BJ (cell line): Measurements from ENCODE around the gene ADM5. TPM values are rescaled to one million over a fixed set of nuclear protein-coding genes. Genes with fewer than 3 reads are reported as not detected.

ENCODE experiments used
- CTCF ChIA-PET: fragments of 350-600 bp; formaldehyde crosslinking; extraction: SDS; loops from one replicate; lab custom pipeline; 2021; ENCODE audit warnings: antibody characterized with exemption, inconsistent platforms; lab: Yijun Ruan, JAX
- POLR2A ChIA-PET: fragments of 300-600 bp; sonication (Branson Sonifier 250); formaldehyde crosslinking; extraction: SDS; loops from one replicate; lab custom pipeline; 2021; ENCODE audit warnings: antibody characterized with exemption; lab: Charles Lee
- DNase-seq: peaks from one replicate; pipeline ENCODE4 v3.0.0-alpha.2; 2011; ENCODE audit warnings: low read depth
- H3K27me3 ChIP-seq: 2 replicates; pipeline ENCODE4 v1.6.0; 2011; ENCODE audit warnings: low read length; ENCODE audit not compliant: control insufficient read depth, insufficient read depth
- H3K36me3 ChIP-seq: 2 replicates; pipeline ENCODE4 v1.5.1; 2011; ENCODE audit warnings: low read length; ENCODE audit not compliant: control insufficient read depth, insufficient read depth
- H3K4me3 ChIP-seq: 2 replicates; pipeline ENCODE4 v1.5.1; 2011; ENCODE audit warnings: low read depth, mild to moderate bottlenecking, control low read depth, low read length
- CTCF ChIP-seq: IDR thresholded peaks from 2 replicates; pipeline ENCODE4 v1.5.1; 2011; ENCODE audit warnings: low read depth, mild to moderate bottlenecking, control low read depth, inconsistent platforms, low read length, moderate library complexity; ENCODE audit not compliant: insufficient read depth
- polyA plus RNA-seq: library from polyadenylated mRNA; depleted of rRNA; stranded (reverse); fragments of >200 nt; gene quantifications from 2 replicates; pipeline ENCODE4 v1.2.3, GENCODE V29; 2011

ADM5 gene
- polyA plus RNA-seq, 1 experiment, result 0.39 TPM

GRCh38 chr19:49680421-49681351 lies 8.7 kb upstream of the ADM5 start:
- DNase-seq, result no peak
- peak; percentile 100 for TF ChIP-seq CTCF
- POLR2A ChIA-PET, result no interaction called here
- Histone ChIP-seq H3K4me3 (no peak overlapping the region), H3K36me3 (peaks cover 22% of the 10 kb centered on the region), H3K27me3 (no peaks in the 10 kb centered on the region)
- CTCF ChIA-PET, result interaction anchor here (0.6 to 5.0 kb wide), 16 partner anchors 9 to 192 kb away, joined by 3 to 41 read pairs (median 4); partner anchors contain the start of genes ADM5, CPT1C, FUZ and RRAS

GRCh38 chr19:49681830-49682229 lies 7.6 kb upstream of the ADM5 start:
- POLR2A ChIA-PET, result no interaction called here
- CTCF ChIA-PET, result interaction anchor here (1.1 to 5.0 kb wide), 6 partner anchors 7 to 193 kb away, joined by 3 to 41 read pairs (median 5); partner anchors contain the start of genes ADM5 and CPT1C
- peaks cover 30% of the 10 kb centered on the region for H3K36me3 ChIP-seq
- no peak for DNase-seq
- no peak overlapping the region for H3K4me3 ChIP-seq
- no peak for TF ChIP-seq CTCF
- H3K27me3 ChIP-seq, result no peaks in the 10 kb centered on the region

GRCh38 chr19:49682274-49682673 lies 7.1 kb upstream of the ADM5 start:
- DNase-seq, result no peak
- Histone ChIP-seq H3K36me3 (peaks cover 30% of the 10 kb centered on the region), H3K27me3 (no peaks in the 10 kb centered on the region), H3K4me3 (no peak overlapping the region)
- ChIA-PET POLR2A (no interaction called here), CTCF (interaction anchor here (5.0 kb wide), 1 partner anchor 7 kb away, joined by 41 read pairs; the partner anchor contains the start of genes ADM5 and CPT1C)
- no peak for TF ChIP-seq CTCF

- CTCF ChIA-PET, result interaction anchor here (0.6 to 1.4 kb wide), 4 partner anchors 11 to 323 kb away, joined by 3 read pairs; no protein-coding TSS in a partner anchor
- no peak for DNase-seq
These were observed 5.6 kb upstream of the ADM5 start for GRCh38 chr19:49683814-49684250.

More at GRCh38 chr19:49683814-49684250, 5.6 kb upstream of the ADM5 start:
- no peak for TF ChIP-seq CTCF
- Histone ChIP-seq H3K27me3 (no peaks in the 10 kb centered on the region), H3K4me3 (no peak overlapping the region), H3K36me3 (peaks cover 34% of the 10 kb centered on the region)
- POLR2A ChIA-PET, result no interaction called here
